GM19395 (cell line): ENCODE data around the gene PLCD1.

Source experiments
- ATAC-seq: cut with Tn5 transposase; IDR thresholded peaks from one replicate; pipeline ENCODE4 v1.9.1; 2021; ENCODE audit warnings: mild to moderate bottlenecking, moderate library complexity; ENCODE audit not compliant: unreplicated experiment

PLCD1 gene

DNA sequence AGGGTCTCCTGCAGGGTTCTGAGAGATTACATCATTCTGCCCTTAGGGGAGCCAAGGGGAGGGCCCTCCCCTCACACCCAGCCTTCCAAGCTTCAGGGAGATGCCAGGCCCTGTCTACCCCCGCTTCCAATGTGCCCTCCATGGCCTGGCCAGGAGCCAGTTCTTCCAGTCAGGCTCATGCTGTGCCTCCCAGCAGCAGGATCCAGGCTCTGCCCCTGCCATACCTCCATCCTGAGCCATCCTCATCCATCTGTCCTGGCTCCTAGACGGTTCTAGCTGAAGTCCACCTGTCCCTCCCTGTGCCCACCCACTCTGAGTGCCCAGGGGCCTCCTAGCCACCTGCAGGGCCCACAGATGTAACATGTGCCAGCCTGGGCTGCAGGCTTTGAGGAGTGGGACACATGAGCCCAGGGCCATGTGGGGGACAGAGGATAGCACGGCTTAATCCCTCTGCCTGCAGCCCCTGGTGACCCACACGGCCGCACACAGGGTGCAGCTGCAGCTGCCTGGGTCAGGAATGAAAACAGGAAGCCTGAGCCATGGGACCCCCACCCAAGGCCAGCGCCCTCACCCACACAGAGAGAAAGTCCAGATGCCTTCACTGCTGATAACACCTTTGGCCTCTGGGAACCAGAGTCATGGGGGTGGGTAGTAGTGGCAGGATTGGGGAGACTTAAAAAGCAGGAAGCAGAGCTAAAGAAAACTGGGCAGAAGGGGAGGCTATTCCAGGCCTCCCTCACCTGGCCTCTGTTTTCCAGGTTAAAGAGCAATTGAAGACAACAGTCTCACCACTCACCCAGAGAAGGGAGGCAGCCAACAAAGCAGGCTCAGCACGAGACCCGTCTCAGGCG lies 11.8 kb downstream of the PLCD1 start:
- ATAC-seq: no peak

GRCh38 chr3:38016847-38017444 lies 12.5 kb downstream of the PLCD1 start:
- no peak for ATAC-seq

- ATAC-seq: no peak
Observed at GRCh38 chr3:38016410-38016809, 13.0 kb downstream of the PLCD1 start.

DNA sequence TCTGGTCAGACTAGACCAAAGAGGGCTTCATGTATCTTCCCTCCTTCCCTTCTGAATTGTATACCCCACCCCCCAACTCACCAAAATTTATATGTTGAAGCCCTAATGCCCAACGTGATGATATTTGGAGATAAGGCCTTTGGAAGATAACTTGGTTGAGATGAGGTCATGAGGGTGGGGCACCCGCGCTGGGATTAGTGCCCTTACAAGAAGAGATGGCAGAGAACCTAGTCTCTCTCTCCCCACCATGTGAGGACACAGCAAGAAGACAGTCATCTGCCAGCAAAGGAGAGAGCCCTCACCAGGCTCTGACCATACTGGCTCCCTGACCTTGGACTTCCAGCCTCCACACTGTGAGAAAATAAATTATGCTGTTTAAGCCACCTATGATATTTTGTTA lies 13.5 kb downstream of the PLCD1 start:
- ATAC-seq: no peak

- no peak for ATAC-seq
Observed at GRCh38 chr3:38015485-38015884, 14.0 kb downstream of the PLCD1 start.

- no peak for ATAC-seq
Observed at GRCh38 chr3:38011111-38011510, 18.3 kb downstream of the PLCD1 start.

- ATAC-seq: no peak
Observed at GRCh38 chr3:38009807-38010591, 19.4 kb downstream of the PLCD1 start.

DNA sequence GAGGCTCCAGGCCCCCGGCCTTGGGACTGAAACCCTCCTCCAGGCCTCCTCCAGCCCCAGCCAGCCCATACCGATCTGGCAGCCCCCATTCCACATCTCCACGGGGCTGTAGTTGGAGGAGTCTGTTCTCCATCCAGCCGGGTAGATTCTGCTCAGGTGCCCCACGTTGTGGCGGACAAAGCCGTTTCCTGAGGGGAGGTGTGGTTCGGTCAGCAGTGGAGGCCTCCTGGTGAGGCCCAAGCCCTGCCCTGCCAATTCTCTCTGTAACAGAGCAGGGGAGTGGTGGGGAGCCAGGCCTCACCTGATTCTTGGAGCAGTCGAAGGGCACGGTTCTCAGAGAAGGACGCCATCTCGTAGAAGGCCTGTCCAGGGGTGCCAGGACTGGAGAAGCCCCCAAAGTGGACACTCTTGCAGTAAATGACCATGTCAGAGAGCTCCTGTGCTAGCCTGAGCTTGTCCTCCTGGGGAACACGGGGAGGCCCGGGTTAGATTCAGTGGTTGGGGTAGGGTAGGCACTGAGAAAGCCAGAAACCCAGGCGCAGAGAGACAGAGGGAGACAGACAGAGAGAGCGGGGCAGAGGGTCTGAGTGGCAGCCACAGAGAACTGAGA lies 20.4 kb downstream of the PLCD1 start:
- ATAC-seq: no peak

DNA sequence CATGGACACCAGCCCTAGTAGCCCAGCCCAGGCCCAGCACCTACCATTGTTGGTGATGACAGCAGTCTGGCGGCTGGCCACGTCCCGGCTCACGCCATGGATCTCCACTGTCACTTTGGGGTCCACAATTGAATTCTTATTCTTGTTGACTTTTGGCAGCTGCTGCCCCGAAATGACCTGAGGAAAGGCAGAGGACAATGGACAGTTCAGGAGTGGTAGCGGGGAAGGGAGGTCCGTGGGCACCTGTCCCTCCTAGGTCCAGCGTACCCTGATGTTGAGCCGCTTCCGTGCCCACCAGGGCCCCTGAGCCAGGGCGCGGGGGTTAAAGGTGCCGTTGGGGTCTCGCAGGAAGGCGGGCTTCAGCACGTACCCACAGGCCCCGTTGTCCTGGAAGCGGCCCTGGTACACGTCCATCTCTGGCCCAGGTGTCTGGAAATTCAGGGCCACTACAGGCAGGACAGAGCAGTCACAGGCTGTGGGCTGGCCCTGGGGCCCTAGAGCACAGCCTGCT lies 21.2 kb downstream of the PLCD1 start:
- no peak for ATAC-seq

DNA sequence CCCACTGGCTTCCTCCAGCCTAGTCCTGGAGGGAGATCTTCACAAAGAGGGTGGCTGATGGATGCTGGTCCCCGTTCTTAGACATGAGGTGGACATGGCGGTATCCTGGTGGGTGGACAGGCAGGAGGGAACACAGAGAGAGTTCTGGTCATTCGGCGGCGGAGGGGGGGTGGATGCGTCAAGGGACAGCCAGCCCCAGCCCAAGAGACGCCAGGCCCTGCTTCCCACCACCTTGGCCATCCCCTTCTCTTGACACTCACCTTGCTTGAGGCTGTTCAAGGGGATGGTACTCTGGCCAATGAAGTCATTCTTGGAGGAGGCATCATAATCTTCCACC lies 21.7 kb downstream of the PLCD1 start:
- no peak for ATAC-seq

DNA sequence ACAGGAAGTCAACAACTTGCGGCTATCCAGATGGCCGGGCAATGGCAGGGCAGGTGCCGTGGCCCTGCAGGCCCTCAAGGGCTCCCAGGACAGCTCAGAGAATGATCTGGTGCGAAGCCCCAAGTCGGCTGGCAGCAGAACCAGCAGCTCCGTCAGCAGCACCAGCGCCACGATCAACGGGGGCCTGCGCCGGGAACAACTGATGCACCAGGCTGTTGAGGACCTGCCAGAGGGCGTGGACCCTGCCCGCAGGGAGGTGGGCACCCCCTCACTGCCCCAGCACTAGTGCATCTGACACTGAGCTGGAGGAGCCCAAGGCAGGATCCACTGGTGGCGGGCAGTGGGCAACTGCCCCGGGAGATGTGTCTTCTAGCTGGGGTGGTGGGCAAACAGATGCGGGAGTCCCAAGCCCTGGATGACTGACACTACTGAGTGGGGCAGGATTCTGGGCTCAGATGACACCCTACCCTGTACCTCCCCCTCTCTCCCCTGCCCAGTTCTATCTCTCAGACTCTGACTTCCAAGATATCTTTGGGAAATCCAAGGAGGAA lies 22.9 kb downstream of the PLCD1 start:
- no peak for ATAC-seq

DNA sequence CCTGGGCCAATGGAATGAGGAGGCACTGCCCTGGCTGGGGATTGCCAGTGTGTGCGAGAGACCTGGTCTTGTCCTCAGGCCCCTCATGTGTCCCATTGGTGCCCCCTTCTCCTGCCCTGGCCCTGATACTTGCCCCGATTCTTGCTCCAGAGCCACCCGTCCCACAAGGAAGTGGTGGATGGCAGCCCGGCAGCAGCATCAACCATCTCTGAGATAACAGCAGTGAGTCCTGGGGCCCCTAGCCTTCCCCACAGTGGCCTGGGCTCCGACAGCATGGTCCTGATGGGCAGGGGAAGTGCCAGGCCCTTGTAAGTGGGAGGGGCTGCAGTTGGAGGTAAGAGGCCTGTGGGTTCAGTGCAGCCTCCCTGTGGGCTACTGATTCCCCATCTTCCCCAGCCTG lies 23.4 kb downstream of the PLCD1 start:
- ATAC-seq: no peak

GRCh38 chr3:38005076-38006020 lies 24.1 kb downstream of the PLCD1 start:
- ATAC-seq: no peak

- ATAC-seq: peak; percentile 59
Observed at GRCh38 chr3:38004415-38005075, 24.9 kb downstream of the PLCD1 start.

DNA sequence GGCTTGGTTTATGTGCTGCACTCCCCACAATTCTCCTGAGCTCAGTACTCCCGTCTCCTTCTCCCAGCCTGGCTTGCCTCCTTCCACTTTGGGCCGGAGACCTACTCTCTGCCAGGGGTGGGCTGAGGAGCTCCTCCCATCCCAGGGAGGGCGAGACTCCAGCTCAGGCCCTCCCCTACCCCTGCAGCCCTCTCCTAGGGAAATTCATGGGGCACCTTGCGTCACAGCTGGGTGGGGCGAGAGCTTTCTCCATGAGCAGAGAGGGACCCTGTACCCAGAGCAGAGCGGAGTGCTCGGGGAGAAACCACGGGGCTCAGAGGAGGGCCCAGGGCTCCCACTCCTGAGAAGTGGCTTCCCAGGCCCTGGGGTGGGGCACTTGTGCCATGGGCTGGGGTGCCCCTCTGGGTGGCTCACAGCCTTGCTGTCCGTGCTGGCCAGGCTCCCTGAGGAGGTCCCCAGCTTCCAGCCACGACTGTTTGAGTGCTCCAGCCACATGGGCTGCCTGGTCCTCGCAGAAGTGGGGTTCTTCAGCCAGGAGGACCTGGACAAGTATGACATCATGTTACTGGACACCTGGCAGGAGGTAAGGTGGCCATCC lies 25.5 kb downstream of the PLCD1 start:
- ATAC-seq: no peak

DNA sequence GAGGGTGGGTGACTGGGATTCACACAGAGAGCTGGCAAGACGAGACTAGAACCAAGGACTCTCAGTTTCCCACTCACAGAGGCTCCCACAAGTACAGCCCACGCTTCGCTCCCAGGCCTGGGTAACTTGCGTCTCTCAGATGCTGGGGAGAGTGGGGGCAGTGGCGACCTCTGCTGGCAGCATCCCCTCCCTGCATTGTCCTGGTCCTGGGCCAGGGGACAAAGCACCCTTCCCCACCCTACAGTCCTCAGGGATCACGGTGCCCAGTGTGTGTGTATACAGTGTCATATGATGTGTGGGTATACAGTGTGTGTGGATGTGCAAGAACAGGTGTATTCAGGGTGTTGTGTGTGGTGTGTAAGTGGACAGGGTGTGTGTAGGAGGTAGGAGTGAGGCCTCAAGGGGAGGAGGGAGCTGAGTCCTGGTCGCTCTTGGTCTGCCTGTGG lies 26.0 kb downstream of the PLCD1 start:
- ATAC-seq: no peak

DNA sequence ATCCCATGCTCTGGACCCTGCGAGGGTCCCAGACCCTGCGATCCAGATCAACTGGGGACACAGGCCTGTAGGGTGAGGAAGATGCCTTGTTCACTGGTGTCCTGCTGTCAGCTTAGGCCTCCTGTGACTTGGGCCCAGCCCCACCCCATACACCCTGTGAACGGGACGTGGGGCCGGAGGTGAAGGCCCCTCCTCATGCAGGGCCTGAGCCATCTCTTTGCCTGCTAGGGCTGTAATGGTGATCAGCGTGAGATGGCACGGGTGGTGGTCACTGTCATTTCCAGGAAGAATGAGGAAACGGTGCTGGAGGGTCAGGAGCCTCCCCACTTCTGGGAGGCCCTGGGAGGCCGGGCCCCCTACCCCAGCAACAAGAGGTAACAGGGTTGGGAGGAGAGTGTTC lies 26.5 kb downstream of the PLCD1 start:
- ATAC-seq: no peak

- no peak for ATAC-seq
Observed at GRCh38 chr3:38002291-38002876, 27.1 kb downstream of the PLCD1 start.
